ENCODE data around the gene USP14.

Gene USP14

GRCh38 chr18:227902-228301 lies 69.5 kb downstream of the USP14 start:
- DNase-seq (ENCODE audit: low read depth): no peak

- DNase-seq (ENCODE audit: low read depth): no peak
Measured at GRCh38 chr18:228586-228985, 70.2 kb downstream of the USP14 start.

- no peak for DNase-seq (ENCODE audit: low read depth)
Measured at GRCh38 chr18:231563-231962, 73.2 kb downstream of the USP14 start.

GRCh38 chr18:240175-240574 lies 81.8 kb downstream of the USP14 start:
- no peak for DNase-seq (ENCODE audit: low read depth)

- no peak for DNase-seq (ENCODE audit: low read depth)
Measured at GRCh38 chr18:245282-245847, 87.0 kb downstream of the USP14 start.

- DNase-seq (ENCODE audit: low read depth): no peak
Measured at GRCh38 chr18:248053-248452, 89.7 kb downstream of the USP14 start.

GRCh38 chr18:250685-251084 lies 92.3 kb downstream of the USP14 start:
- no peak for DNase-seq (ENCODE audit: low read depth)

- DNase-seq (ENCODE audit: low read depth): no peak
Measured at GRCh38 chr18:251572-251971, 93.2 kb downstream of the USP14 start.

- DNase-seq (ENCODE audit: low read depth): no peak
Measured at GRCh38 chr18:253121-253520, 94.8 kb downstream of the USP14 start.

- DNase-seq (ENCODE audit: low read depth): no peak
Measured at GRCh38 chr18:255171-255570, 96.8 kb downstream of the USP14 start.

GRCh38 chr18:260547-260946 lies 102.2 kb downstream of the USP14 start:
- no peak for DNase-seq (ENCODE audit: low read depth)

- DNase-seq (ENCODE audit: low read depth): no peak
Measured at GRCh38 chr18:261398-262073, 103.2 kb downstream of the USP14 start.
